Stimulated activated effector memory CD8-positive, alpha-beta T cell treated with anti-CD3 and anti-CD28 coated beads, Interleukin-12 subunit alpha, Interleukin-12 subunit beta, amount 100 ng/mL, for 72 hours (primary cell): ENCODE data around the gene SMAD2.

Experiments
- ATAC-seq: fragments of 150-1000 bp; cut with Tn5 transposase; 2 replicates; pipeline ENCODE4 v1.10.0; 2021
- DNase-seq, 2 donors: peaks; one replicate each; pipeline ENCODE4 v3.0.0; 2021 to 2022; ENCODE audit warnings: low spot score in 2 of 2
- H3K27ac Mint-ChIP-seq: one replicate; pipeline ENCODE4 v1.8.0; 2022; ENCODE audit warnings: mild to moderate bottlenecking, mixed read lengths
- H3K36me3 Mint-ChIP-seq: one replicate; pipeline ENCODE4 v1.8.0; 2022; ENCODE audit warnings: mild to moderate bottlenecking, mixed read lengths
- H3K4me1 Mint-ChIP-seq: one replicate; pipeline ENCODE4 v1.8.0; 2022; ENCODE audit warnings: mixed read lengths
- H3K4me3 Mint-ChIP-seq: one replicate; pipeline ENCODE4 v1.8.0; 2022; ENCODE audit warnings: mild to moderate bottlenecking, mixed read lengths
- H3K9me3 Mint-ChIP-seq: one replicate; pipeline ENCODE4 v1.8.0; 2022; ENCODE audit warnings: mixed read lengths

SMAD2 gene

GRCh38 chr18:47915229-47915628 lies 15.2 kb downstream of the SMAD2 start:
- DNase-seq = no peak
- peak overlapping the region; percentile 47 for H3K4me3 Mint-ChIP-seq
- H3K36me3 Mint-ChIP-seq = peaks cover 65% of the 10 kb centered on the region
- ATAC-seq = no peak
- peaks cover 79% of the 10 kb centered on the region for H3K4me1 Mint-ChIP-seq
- H3K9me3 Mint-ChIP-seq = no peaks in the 10 kb centered on the region
- H3K27ac Mint-ChIP-seq = peak overlapping the region; percentile 82

- H3K9me3 Mint-ChIP-seq = no peaks in the 10 kb centered on the region
- H3K36me3 Mint-ChIP-seq = peaks cover 60% of the 10 kb centered on the region
- peak overlapping the region; percentile 36 for H3K27ac Mint-ChIP-seq
- DNase-seq (no peak), ATAC-seq (peak; percentile 52)
- H3K4me1 Mint-ChIP-seq = peaks cover 74% of the 10 kb centered on the region
- H3K4me3 Mint-ChIP-seq = peak overlapping the region; percentile 22
Measured at GRCh38 chr18:47912794-47913585, 17.5 kb downstream of the SMAD2 start.

- Mint-ChIP-seq H3K36me3 (peaks cover 60% of the 10 kb centered on the region), H3K4me1 (peaks cover 73% of the 10 kb centered on the region), H3K4me3 (peak overlapping the region; percentile 22), H3K9me3 (no peaks in the 10 kb centered on the region), H3K27ac (peak overlapping the region; percentile 36)
- DNase-seq = no peak
- ATAC-seq = peak; percentile 83
Measured at GRCh38 chr18:47912343-47912742, 18.1 kb downstream of the SMAD2 start.

GRCh38 chr18:47911877-47912276 lies 18.6 kb downstream of the SMAD2 start:
- H3K27ac Mint-ChIP-seq = peak overlapping the region; percentile 36
- peaks cover 60% of the 10 kb centered on the region for H3K36me3 Mint-ChIP-seq
- H3K4me3 Mint-ChIP-seq = peak overlapping the region; percentile 22
- DNase-seq (no peak), ATAC-seq (no peak)
- peaks cover 3% of the 10 kb centered on the region for H3K9me3 Mint-ChIP-seq
- H3K4me1 Mint-ChIP-seq = peaks cover 73% of the 10 kb centered on the region

- no peak overlapping the region for H3K4me3 Mint-ChIP-seq
- H3K36me3 Mint-ChIP-seq = peaks cover 63% of the 10 kb centered on the region
- peak overlapping the region; percentile 36 for H3K27ac Mint-ChIP-seq
- peaks cover 74% of the 10 kb centered on the region for H3K4me1 Mint-ChIP-seq
- H3K9me3 Mint-ChIP-seq = peaks cover 7% of the 10 kb centered on the region
- no peak for DNase-seq
- no peak for ATAC-seq
Measured at GRCh38 chr18:47909484-47909883, 21.0 kb downstream of the SMAD2 start.

GRCh38 chr18:47908592-47908991 lies 21.9 kb downstream of the SMAD2 start:
- Mint-ChIP-seq H3K4me3 (no peak overlapping the region), H3K27ac (peak overlapping the region; percentile 36), H3K4me1 (peaks cover 83% of the 10 kb centered on the region), H3K36me3 (peaks cover 62% of the 10 kb centered on the region), H3K9me3 (peaks cover 11% of the 10 kb centered on the region)
- no peak for ATAC-seq
- no peak for DNase-seq

GRCh38 chr18:47906408-47906807 lies 24.1 kb downstream of the SMAD2 start:
- H3K9me3 Mint-ChIP-seq = peaks cover 17% of the 10 kb centered on the region
- peaks cover 49% of the 10 kb centered on the region for H3K36me3 Mint-ChIP-seq
- H3K27ac Mint-ChIP-seq = peak overlapping the region; percentile 9
- ATAC-seq = no peak
- H3K4me1 Mint-ChIP-seq = peaks cover 87% of the 10 kb centered on the region
- DNase-seq = no peak
- no peak overlapping the region for H3K4me3 Mint-ChIP-seq

- peaks cover 17% of the 10 kb centered on the region for H3K9me3 Mint-ChIP-seq
- ATAC-seq = no peak
- peaks cover 30% of the 10 kb centered on the region for H3K36me3 Mint-ChIP-seq
- H3K4me3 Mint-ChIP-seq = no peak overlapping the region
- H3K4me1 Mint-ChIP-seq = peaks cover 86% of the 10 kb centered on the region
- no peak for DNase-seq
- peak overlapping the region; percentile 18 for H3K27ac Mint-ChIP-seq
Measured at GRCh38 chr18:47903809-47904208, 26.6 kb downstream of the SMAD2 start.

GRCh38 chr18:47901624-47902362 lies 28.7 kb downstream of the SMAD2 start:
- peak; percentile 87 for ATAC-seq
- peaks cover 36% of the 10 kb centered on the region for H3K36me3 Mint-ChIP-seq
- peaks cover 13% of the 10 kb centered on the region for H3K9me3 Mint-ChIP-seq
- no peak for DNase-seq
- peak overlapping the region; percentile 73 for H3K27ac Mint-ChIP-seq
- peaks cover 84% of the 10 kb centered on the region for H3K4me1 Mint-ChIP-seq
- peak overlapping the region; percentile 31 for H3K4me3 Mint-ChIP-seq

- H3K36me3 Mint-ChIP-seq = peaks cover 49% of the 10 kb centered on the region
- H3K4me3 Mint-ChIP-seq = no peak overlapping the region
- H3K27ac Mint-ChIP-seq = no peak overlapping the region
- H3K4me1 Mint-ChIP-seq = peaks cover 87% of the 10 kb centered on the region
- H3K9me3 Mint-ChIP-seq = peaks cover 10% of the 10 kb centered on the region
- ATAC-seq (no peak), DNase-seq (no peak)
Measured at GRCh38 chr18:47899107-47899840, 31.2 kb downstream of the SMAD2 start.

GRCh38 chr18:47898696-47899095 lies 31.8 kb downstream of the SMAD2 start:
- Mint-ChIP-seq H3K27ac (no peak overlapping the region), H3K4me1 (peaks cover 86% of the 10 kb centered on the region), H3K9me3 (peaks cover 7% of the 10 kb centered on the region), H3K36me3 (peaks cover 54% of the 10 kb centered on the region), H3K4me3 (no peak overlapping the region)
- no peak for DNase-seq
- ATAC-seq = no peak

- Mint-ChIP-seq H3K4me1 (peaks cover 80% of the 10 kb centered on the region), H3K9me3 (peaks cover under 1% of the 10 kb centered on the region), H3K36me3 (peaks cover 61% of the 10 kb centered on the region), H3K27ac (peak overlapping the region; percentile 60), H3K4me3 (no peak overlapping the region)
- ATAC-seq (no peak), DNase-seq (no peak)
Measured at GRCh38 chr18:47898055-47898454, 32.4 kb downstream of the SMAD2 start.

GRCh38 chr18:47895565-47896250 lies 34.8 kb downstream of the SMAD2 start:
- H3K27ac Mint-ChIP-seq = peak overlapping the region; percentile 4
- peaks cover 81% of the 10 kb centered on the region for H3K36me3 Mint-ChIP-seq
- H3K4me3 Mint-ChIP-seq = no peak overlapping the region
- peaks cover 59% of the 10 kb centered on the region for H3K4me1 Mint-ChIP-seq
- ATAC-seq (no peak), DNase-seq (no peak)
- H3K9me3 Mint-ChIP-seq = no peaks in the 10 kb centered on the region

- DNase-seq = no peak
- H3K36me3 Mint-ChIP-seq = peaks cover 94% of the 10 kb centered on the region
- no peak overlapping the region for H3K27ac Mint-ChIP-seq
- H3K4me1 Mint-ChIP-seq = peaks cover 46% of the 10 kb centered on the region
- ATAC-seq = no peak
- H3K4me3 Mint-ChIP-seq = no peak overlapping the region
- H3K9me3 Mint-ChIP-seq = no peaks in the 10 kb centered on the region
Measured at GRCh38 chr18:47893939-47894699, 36.3 kb downstream of the SMAD2 start.
